ENCODE data around the gene CSDE1. TPM values are rescaled to one million over a fixed set of nuclear protein-coding genes. Genes with fewer than 3 reads are reported as not detected.
"Not testable (repeated sequence)": the region's sequence is repeated elsewhere in the genome, so short reads cannot be mapped to it uniquely, and the experiment has no call there.

The CSDE1 gene
- total RNA-seq, 1 donor from 2014 or later: 540 TPM

- Mint-ChIP-seq H3K4me1 (ENCODE audit: low read depth) (peaks cover 28% of the 10 kb centered on the region), H3K4me3 (ENCODE audit: unreplicated experiment) (no peak overlapping the region), H3K9me3 (ENCODE audit: low read depth) (peaks cover 23% of the 10 kb centered on the region), H3K36me3 (ENCODE audit: low read depth) (peaks cover 10% of the 10 kb centered on the region), H3K27me3 (ENCODE audit: low read depth) (peaks cover 28% of the 10 kb centered on the region), H3K27ac (ENCODE audit: unreplicated experiment) (no peak overlapping the region)
- TF ChIP-seq, protein P1, sequence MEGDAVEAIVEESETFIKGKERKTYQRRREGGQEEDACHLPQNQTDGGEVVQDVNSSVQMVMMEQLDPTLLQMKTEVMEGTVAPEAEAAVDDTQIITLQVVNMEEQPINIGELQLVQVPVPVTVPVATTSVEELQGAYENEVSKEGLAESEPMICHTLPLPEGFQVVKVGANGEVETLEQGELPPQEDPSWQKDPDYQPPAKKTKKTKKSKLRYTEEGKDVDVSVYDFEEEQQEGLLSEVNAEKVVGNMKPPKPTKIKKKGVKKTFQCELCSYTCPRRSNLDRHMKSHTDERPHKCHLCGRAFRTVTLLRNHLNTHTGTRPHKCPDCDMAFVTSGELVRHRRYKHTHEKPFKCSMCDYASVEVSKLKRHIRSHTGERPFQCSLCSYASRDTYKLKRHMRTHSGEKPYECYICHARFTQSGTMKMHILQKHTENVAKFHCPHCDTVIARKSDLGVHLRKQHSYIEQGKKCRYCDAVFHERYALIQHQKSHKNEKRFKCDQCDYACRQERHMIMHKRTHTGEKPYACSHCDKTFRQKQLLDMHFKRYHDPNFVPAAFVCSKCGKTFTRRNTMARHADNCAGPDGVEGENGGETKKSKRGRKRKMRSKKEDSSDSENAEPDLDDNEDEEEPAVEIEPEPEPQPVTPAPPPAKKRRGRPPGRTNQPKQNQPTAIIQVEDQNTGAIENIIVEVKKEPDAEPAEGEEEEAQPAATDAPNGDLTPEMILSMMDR (IDR thresholded peaks at IDR 0.05): no peak
- DNase-seq (ENCODE audit: low spot score): no peak
Measured at GRCh38 chr1:114782476-114782875, 24.7 kb upstream of the CSDE1 start.

- Mint-ChIP-seq H3K4me1 (ENCODE audit: low read depth) (peaks cover 28% of the 10 kb centered on the region), H3K9me3 (ENCODE audit: low read depth) (peaks cover 6% of the 10 kb centered on the region), H3K36me3 (ENCODE audit: low read depth) (peaks cover 5% of the 10 kb centered on the region), H3K27ac (ENCODE audit: unreplicated experiment) (peak within 1 kb of the TSS; percentile 97), H3K4me3 (ENCODE audit: unreplicated experiment) (peak within 1 kb of the TSS; percentile 99), H3K27me3 (ENCODE audit: low read depth) (peaks cover 11% of the 10 kb centered on the region)
- DNase-seq (ENCODE audit: low spot score): peak; percentile 96
- TF ChIP-seq, protein P1 (IDR thresholded peaks at IDR 0.05): peak; percentile 39
Measured at GRCh38 chr1:114780344-114781226, 22.8 kb upstream of the CSDE1 start, which contains the start of gene SIKE1. TSS of gene SIKE1 (minus strand) at chr1:114780685. CDS start at chr1:114780607, 78 bp downstream.

DNA sequence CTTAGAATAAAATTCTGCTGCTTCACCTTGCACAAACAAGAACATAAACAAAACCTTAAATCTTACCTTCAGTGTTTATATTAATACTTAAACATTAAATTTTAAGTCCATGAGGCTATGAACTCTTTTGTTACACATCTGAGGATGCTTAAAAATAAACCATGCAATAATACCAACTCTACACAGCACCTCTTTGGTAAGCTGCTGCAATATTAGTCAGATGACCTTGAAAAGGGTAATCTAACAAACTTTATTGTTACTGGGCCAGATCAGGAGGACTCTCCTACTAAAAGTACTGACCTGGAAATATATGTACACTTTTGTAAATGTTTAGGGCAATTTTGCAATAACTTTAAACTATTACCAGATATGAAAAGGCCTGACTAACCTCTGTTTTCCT lies 21.9 kb upstream of the CSDE1 start:
- Mint-ChIP-seq H3K4me1 (ENCODE audit: low read depth) (peaks cover 28% of the 10 kb centered on the region), H3K27ac (ENCODE audit: unreplicated experiment) (peak overlapping the region; percentile 97)

DNA sequence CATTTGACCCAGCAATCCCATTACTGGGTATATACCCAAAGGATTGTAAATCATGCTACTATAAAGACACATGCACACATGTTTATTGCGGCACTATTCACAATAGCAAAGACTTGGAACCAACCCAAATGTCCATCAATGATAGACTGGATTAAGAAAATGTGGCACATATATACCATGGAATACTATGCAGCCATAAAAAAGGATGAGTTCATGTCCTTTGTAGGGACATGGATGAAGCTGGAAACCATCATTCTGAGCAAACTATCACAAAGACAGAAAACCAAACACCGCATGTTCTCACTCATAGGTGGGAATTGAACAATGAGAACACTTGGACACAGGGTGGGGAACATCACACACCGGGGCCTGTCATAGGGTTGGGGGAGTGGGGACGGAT lies 18.9 kb upstream of the CSDE1 start:
- not testable (repeated sequence) for H3K36me3 Mint-ChIP-seq (ENCODE audit: low read depth); H3K9me3 Mint-ChIP-seq (ENCODE audit: low read depth); H3K27ac Mint-ChIP-seq (ENCODE audit: unreplicated experiment); H3K27me3 Mint-ChIP-seq (ENCODE audit: low read depth); DNase-seq (ENCODE audit: low spot score); H3K4me3 Mint-ChIP-seq (ENCODE audit: unreplicated experiment)
- H3K4me1 Mint-ChIP-seq (ENCODE audit: low read depth): peaks cover 28% of the 10 kb centered on the region

More for the DNA sequence above, 21.9 kb upstream of the CSDE1 start:
- peak overlapping the region; percentile 99 for H3K4me3 Mint-ChIP-seq (ENCODE audit: unreplicated experiment)
- peaks cover 8% of the 10 kb centered on the region for H3K27me3 Mint-ChIP-seq (ENCODE audit: low read depth)
- DNase-seq (ENCODE audit: low spot score): no peak
- peaks cover 5% of the 10 kb centered on the region for H3K36me3 Mint-ChIP-seq (ENCODE audit: low read depth)
- TF ChIP-seq, protein P1 (IDR thresholded peaks at IDR 0.05): no peak
- peaks cover 3% of the 10 kb centered on the region for H3K9me3 Mint-ChIP-seq (ENCODE audit: low read depth)

DNA sequence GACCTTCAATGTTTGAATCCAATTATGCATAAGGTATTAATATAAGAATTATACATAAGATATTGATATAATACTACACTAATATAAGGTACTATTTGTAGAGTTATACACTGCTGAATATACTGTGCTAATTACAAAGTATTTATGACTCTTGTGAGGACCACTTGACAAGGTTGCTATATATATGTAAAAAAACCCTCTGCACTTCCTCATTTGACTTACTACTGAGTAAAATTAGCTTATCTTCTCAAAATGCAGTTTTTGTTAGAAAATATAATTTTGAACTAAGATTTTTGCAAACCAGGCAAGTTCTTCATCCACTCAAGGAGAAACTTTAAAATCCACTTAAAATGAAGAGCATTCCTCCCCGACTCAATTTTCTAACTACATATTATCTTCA lies 14.2 kb upstream of the CSDE1 start:
- Mint-ChIP-seq H3K9me3 (ENCODE audit: low read depth) (no peaks in the 10 kb centered on the region), H3K4me3 (ENCODE audit: unreplicated experiment) (no peak overlapping the region), H3K36me3 (ENCODE audit: low read depth) (peaks cover 9% of the 10 kb centered on the region), H3K4me1 (ENCODE audit: low read depth) (no peaks in the 10 kb centered on the region), H3K27ac (ENCODE audit: unreplicated experiment) (no peak overlapping the region), H3K27me3 (ENCODE audit: low read depth) (no peaks in the 10 kb centered on the region)
- TF ChIP-seq, protein P1 (IDR thresholded peaks at IDR 0.05): no peak
- DNase-seq (ENCODE audit: low spot score): no peak
